H1 (cell line): Measurements from ENCODE around the gene TMIGD1. TPM values are rescaled to one million over a fixed set of nuclear protein-coding genes. Genes with fewer than 3 reads are reported as not detected.

ENCODE experiments used
- CTCF ChIA-PET: fragments of 300-600 bp; sonication (Branson Sonifier 250); formaldehyde crosslinking; loops from one replicate; lab custom pipeline; 2021; ENCODE audit not compliant: partially characterized antibody; lab: Charles Lee
- POLR2A ChIA-PET: fragments of 300-600 bp; sonication (Branson Sonifier 250); formaldehyde crosslinking; loops from one replicate; lab custom pipeline; 2021; ENCODE audit warnings: inconsistent platforms; ENCODE audit not compliant: partially characterized antibody; lab: Charles Lee
- DNase-seq, 2 experiments: peaks; one replicate each; pipeline versions ENCODE4 v3.0.0 to v3.0.0-alpha.2; 2010 to 2022; ENCODE audit warnings: low spot score in 2 of 2, low read depth in 1 of 2, mixed read lengths in 1 of 2
- FAIRE-seq: peaks from 2 replicates; lab custom pipeline; 2011; peaks lifted over from hg19 to GRCh38; lab: Jason Lieb, UNC
- H2AFZ ChIP-seq: 2 replicates; pipeline ENCODE4 v1.8.1; 2012; ENCODE audit warnings: low read length, inconsistent platforms
- H2AK5ac ChIP-seq: 2 replicates; pipeline ENCODE4 v1.6.1; 2013; ENCODE audit warnings: low read depth, low read length
- H2BK120ac ChIP-seq: replicated peaks from 2 replicates; pipeline ENCODE3; 2013; ENCODE audit warnings: low read depth, low read length, inconsistent platforms
- H2BK12ac ChIP-seq: 2 replicates; pipeline ENCODE4 v1.6.1; 2013; ENCODE audit warnings: low read depth, low read length
- H2BK15ac ChIP-seq: 2 replicates; pipeline ENCODE4 v1.6.1; 2013; ENCODE audit warnings: low read length
- H2BK20ac ChIP-seq: 2 replicates; pipeline ENCODE4 v1.6.1; 2013; ENCODE audit warnings: low read length
- H2BK5ac ChIP-seq: 2 replicates; pipeline ENCODE4 v1.6.1; 2013; ENCODE audit warnings: low read depth, low read length
- H3K14ac ChIP-seq: 2 replicates; pipeline ENCODE4 v1.6.1; 2013; ENCODE audit warnings: inconsistent platforms; ENCODE audit not compliant: insufficient read length
- H3K18ac ChIP-seq: 2 replicates; pipeline ENCODE4 v1.6.1; 2013; ENCODE audit warnings: low read length; ENCODE audit errors: extremely low read depth
- H3K23ac ChIP-seq: 2 replicates; pipeline ENCODE4 v1.6.1; 2013; ENCODE audit warnings: inconsistent platforms; ENCODE audit not compliant: insufficient read length
- H3K23me2 ChIP-seq: 2 replicates; pipeline ENCODE4 v1.6.1; 2013; ENCODE audit warnings: low read depth, low read length
- H3K27ac ChIP-seq: 2 replicates; pipeline ENCODE4 v1.6.1; 2011; ENCODE audit warnings: low read depth, low read length, inconsistent platforms
- H3K27me3 ChIP-seq, 4 experiments: replicated peaks in 1 of 4; 1 replicate in 1 of 4; 2 replicates in 3 of 4; pipeline versions ENCODE4 v1.6.1 to v1.8.1; 2011 to 2013; ENCODE audit warnings: low read length in 3 of 4, mild to moderate bottlenecking in 3 of 4, inconsistent platforms in 2 of 4, mixed read lengths in 2 of 4, moderate library complexity in 1 of 4; ENCODE audit not compliant: control insufficient read depth in 3 of 4, insufficient read depth in 3 of 4; ENCODE audit errors: extremely low read depth in 1 of 4
- H3K36me3 ChIP-seq, 4 experiments: 2 replicates each; pipeline versions ENCODE4 v1.6.1 to v1.8.1; 2011 to 2013; ENCODE audit warnings: mild to moderate bottlenecking in 4 of 4, low read length in 3 of 4, moderate library complexity in 2 of 4, control low read depth in 1 of 4, inconsistent platforms in 1 of 4; ENCODE audit not compliant: insufficient read depth in 4 of 4, control insufficient read depth in 2 of 4
- H3K4ac ChIP-seq: replicated peaks from 2 replicates; pipeline ENCODE3; 2013; ENCODE audit warnings: low read length, low read depth, mixed read lengths, inconsistent platforms; ENCODE audit not compliant: insufficient read length
- H3K4me1 ChIP-seq, 4 experiments: replicated peaks in 1 of 4; 1 replicate in 1 of 4; 2 replicates in 3 of 4; pipeline versions ENCODE4 v1.6.1 to v1.8.1; 2011 to 2013; ENCODE audit warnings: low read length in 3 of 4, inconsistent platforms in 2 of 4, mixed read lengths in 1 of 4; ENCODE audit not compliant: insufficient read depth in 4 of 4, control insufficient read depth in 3 of 4
- H3K4me2 ChIP-seq, 2 experiments: 2 replicates each; pipeline versions ENCODE4 v1.6.1 to v1.8.1; 2011 to 2013; ENCODE audit warnings: low read depth in 2 of 2, low read length in 2 of 2, control low read depth in 1 of 2, inconsistent platforms in 1 of 2, mild to moderate bottlenecking in 1 of 2; ENCODE audit not compliant: insufficient read depth in 1 of 2
- H3K4me3 ChIP-seq, 4 experiments: fragments of 200-600, 300-600 bp in 1 of 4; sonication (generic), shearing (Covaris generic), sonication (Bioruptor Twin) in 1 of 4; 2 replicates each; pipeline versions ENCODE4 v1.5.1 to v1.8.1; 2011 to 2016; ENCODE audit warnings: low read length in 4 of 4, low read depth in 3 of 4, control low read depth in 2 of 4, inconsistent platforms in 2 of 4, mild to moderate bottlenecking in 2 of 4, mixed read lengths in 1 of 4, moderate library complexity in 1 of 4; ENCODE audit not compliant: insufficient read depth in 2 of 4; ENCODE audit errors: extremely low read depth in 1 of 4
- H3K56ac ChIP-seq: replicated peaks from 2 replicates; pipeline ENCODE3; 2013; ENCODE audit warnings: low read depth, mild to moderate bottlenecking, mixed read lengths, low read length, inconsistent platforms; ENCODE audit not compliant: insufficient read length
- H3K79me1 ChIP-seq: 2 replicates; pipeline ENCODE4 v1.6.1; 2013; ENCODE audit warnings: low read depth, low read length, control low read depth
- H3K79me2 ChIP-seq, 2 experiments: 2 replicates each; pipeline versions ENCODE4 v1.6.1 to v1.8.1; 2012 to 2013; ENCODE audit warnings: low read length in 2 of 2, mild to moderate bottlenecking in 2 of 2, inconsistent platforms in 1 of 2; ENCODE audit not compliant: insufficient read depth in 2 of 2, control insufficient read depth in 1 of 2
- H3K9ac ChIP-seq, 4 experiments: replicated peaks in 1 of 4; 1 replicate in 1 of 4; 2 replicates in 3 of 4; pipeline versions ENCODE4 v1.6.1 to v1.8.1; 2011 to 2013; ENCODE audit warnings: low read depth in 3 of 4, low read length in 3 of 4, control low read depth in 2 of 4, mild to moderate bottlenecking in 2 of 4, moderate library complexity in 2 of 4, inconsistent platforms in 1 of 4; ENCODE audit errors: extremely low read depth in 1 of 4
- H3K9me3 ChIP-seq, 2 experiments: 2 replicates each; pipeline versions ENCODE4 v1.6.1 to v1.8.1; 2012 to 2013; ENCODE audit warnings: mild to moderate bottlenecking in 2 of 2, moderate library complexity in 2 of 2, control low read depth in 1 of 2, inconsistent platforms in 1 of 2, low read depth in 1 of 2, low read length in 1 of 2, mixed read lengths in 1 of 2; ENCODE audit not compliant: insufficient read depth in 2 of 2
- H4K20me1 ChIP-seq, 2 experiments: replicated peaks in 1 of 2; 2 replicates each; pipeline versions ENCODE3 to v1.8.1; 2011 to 2013; ENCODE audit warnings: inconsistent platforms in 2 of 2, low read length in 2 of 2, mild to moderate bottlenecking in 1 of 2; ENCODE audit not compliant: insufficient read depth in 2 of 2, control insufficient read depth in 1 of 2
- H4K5ac ChIP-seq: 2 replicates; pipeline ENCODE4 v1.6.1; 2013; ENCODE audit warnings: low read length, low read depth, mixed read lengths, inconsistent platforms; ENCODE audit not compliant: insufficient read length
- H4K8ac ChIP-seq: 2 replicates; pipeline ENCODE4 v1.8.0; 2013; ENCODE audit warnings: mild to moderate bottlenecking, moderate library complexity, low read length, inconsistent platforms; ENCODE audit not compliant: insufficient read depth; ENCODE audit errors: extremely low read depth
- H4K91ac ChIP-seq: replicated peaks from 2 replicates; pipeline ENCODE3; 2013; ENCODE audit warnings: low read length, mixed read lengths, inconsistent platforms; ENCODE audit not compliant: insufficient read length
- HDAC2 ChIP-seq, 2 experiments: fragments of 300-600 bp in 1 of 2; sonication (generic) in 1 of 2; IDR thresholded peaks; 2 replicates each; pipeline ENCODE4 v1.6.1; 2011 to 2012; ENCODE audit warnings: low read depth in 2 of 2, low read length in 2 of 2, mild to moderate bottlenecking in 2 of 2, moderate library complexity in 2 of 2, borderline replicate concordance in 1 of 2, inconsistent platforms in 1 of 2
- WGBS, 2 experiments: shearing (Covaris generic) in 1 of 2; methylation state at CpG; one replicate each; pipeline versions ENCODE4 v1.1.6 to v1.1.7; 2013 to 2015; ENCODE audit warnings: low lambda C conversion rate in 2 of 2, mixed read lengths in 2 of 2, inconsistent platforms in 1 of 2, low coverage in 1 of 2, missing lambda C conversion rate in 1 of 2; ENCODE audit not compliant: insufficient replicate concordance in 2 of 2, insufficient coverage in 1 of 2, insufficient read length in 1 of 2; ENCODE audit errors: extremely low coverage in 1 of 2, missing lambda C conversion rate in 1 of 2; 5-methylcytosine and 5-hydroxymethylcytosine counted together
- polyA plus RNA-seq, 7 experiments: library from polyadenylated mRNA; depleted of rRNA in 3 of 7; stranded (reverse) in 5 of 7; unstranded in 2 of 7; fragments of >200 nt in 5 of 7; fragments of 200-250 nt in 2 of 7; gene quantifications; 1 replicate in 5 of 7; 2 replicates in 1 of 7; 4 replicates in 1 of 7; pipeline versions ENCODE4 v1.2.1 to v1.2.3, GENCODE V29; 2011 to 2013; ENCODE audit warnings: missing spikeins in 2 of 7, mixed read lengths in 2 of 7
- total RNA-seq: library from RNA; stranded (reverse); fragmentation: NEBNext Ultra II Directional; extraction: Animal tissue kit (Norgen Biotek cat#: 25700); gene quantifications from 2 replicates; pipeline ENCODE4 v1.2.1, GENCODE V29; 2021

Gene TMIGD1
- total and polyA plus RNA-seq, 2 of the 8 experiments (the other 6 are each of a cell fraction or from before 2014, with no cell fraction given), result not detected

DNA sequence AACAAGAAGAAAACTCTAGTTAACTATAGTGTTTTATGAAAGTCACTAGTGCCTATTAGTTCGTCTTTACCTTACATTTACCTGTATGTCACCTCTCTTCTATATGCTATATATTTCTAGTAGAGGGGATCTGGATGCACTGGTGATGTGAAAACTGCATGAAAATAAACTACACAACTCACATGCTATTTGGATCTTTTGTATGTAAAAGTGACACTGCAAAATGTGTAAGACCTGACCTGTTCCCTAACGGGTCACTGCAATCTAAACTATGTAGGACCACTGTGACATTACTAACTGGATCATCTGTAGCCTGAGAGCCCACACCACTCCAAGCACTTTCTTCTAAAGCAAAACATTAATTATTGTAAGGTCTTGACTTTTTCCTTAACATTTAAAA lies 43.8 kb downstream of the TMIGD1 start:
- peaks cover 0 to 40% (median 17%) of the 10 kb centered on the region in 4 experiments; a peak in 6 of 8 replicates for H3K36me3 ChIP-seq
- CTCF ChIA-PET, result no interaction called here
- peaks cover 3% of the 10 kb centered on the region for H3K79me1 ChIP-seq
- H3K4me2 ChIP-seq, result peak overlapping the region in 1 of 2 experiments; percentile 89; a peak in 1 of 4 replicates
- no peak overlapping the region for H3K14ac ChIP-seq
- H4K20me1 ChIP-seq, result no peaks in the 10 kb centered on the region
- H3K9me3 ChIP-seq, result no peaks in the 10 kb centered on the region
- H2BK12ac ChIP-seq, result no peak overlapping the region
- H3K9ac ChIP-seq, result no peak overlapping the region
- DNase-seq (no peak), FAIRE-seq (no peak)
- WGBS, 2 experiments, result 83% methylated on average over 2 of the region's 2 CpGs; no CpG with 5 or more reads in 1 of the 2 experiments
- no peak overlapping the region for H2AK5ac ChIP-seq
- H4K5ac ChIP-seq, result no peak overlapping the region
- H2AFZ ChIP-seq, result no peak overlapping the region
- no peak overlapping the region for H4K91ac ChIP-seq
- peaks cover 0 to 5% (median 2%) of the 10 kb centered on the region in 4 experiments; a peak in 3 of 7 replicates for H3K4me1 ChIP-seq
- peaks cover 0 to 12% of the 10 kb centered on the region in 2 experiments; a peak in 2 of 4 replicates for H3K79me2 ChIP-seq
- H3K4me3 ChIP-seq, result no peak overlapping the region
- no peak overlapping the region for H2BK20ac ChIP-seq
- POLR2A ChIA-PET, result no interaction called here
- no peak overlapping the region for H4K8ac ChIP-seq
- H3K56ac ChIP-seq, result no peak overlapping the region
- H2BK120ac ChIP-seq, result no peak overlapping the region
- peaks cover 0 to 2% (median 0%) of the 10 kb centered on the region in 4 experiments; a peak in 2 of 7 replicates for H3K27me3 ChIP-seq
- TF ChIP-seq HDAC2 (IDR thresholded peaks at IDR 0.05; ENCODE audit: borderline replicate concordance in 1 of 2, low read depth in 2 of 2, low read length in 2 of 2), result no peak
- H3K27ac ChIP-seq, result no peak overlapping the region
- no peak overlapping the region for H3K23ac ChIP-seq
- H2BK15ac ChIP-seq, result no peak overlapping the region
- H2BK5ac ChIP-seq, result no peak overlapping the region
- no peak overlapping the region for H3K18ac ChIP-seq
- no peak overlapping the region for H3K4ac ChIP-seq
- H3K23me2 ChIP-seq, result peaks cover 6% of the 10 kb centered on the region; the same call in 1 of the 2 replicates
